Measurements from ENCODE around the gene ARHGAP33.
A peak's percentile ranks its signal among the peaks of the same experiment; 100 is the strongest.

Gene ARHGAP33

GRCh38 chr19:35753634-35754369, 21.6 kb upstream of the ARHGAP33 start:
- Mint-ChIP-seq H3K36me3 (ENCODE audit: insufficient read depth) (peaks cover 11% of the 10 kb centered on the region), H3K27ac (ENCODE audit: low read depth) (no peak overlapping the region), H3K4me1 (peaks cover 18% of the 10 kb centered on the region), H3K4me3 (no peak overlapping the region), H3K9me3 (no peaks in the 10 kb centered on the region), H3K27me3 (no peaks in the 10 kb centered on the region)
- ATAC-seq (replicated peaks; ENCODE audit: extremely low read depth, poor library complexity, severe bottlenecking) (no peak), DNase-seq (ENCODE audit: low spot score in 2 of 2) (no peak)

- no peak for ATAC-seq (replicated peaks; ENCODE audit: extremely low read depth, poor library complexity, severe bottlenecking)
- DNase-seq (ENCODE audit: low spot score in 2 of 2): no peak
Observed at GRCh38 chr19:35754370-35755130, 20.8 kb upstream of the ARHGAP33 start.

GRCh38 chr19:35755131-35755549, 20.2 kb upstream of the ARHGAP33 start:
- no peak for ATAC-seq (replicated peaks; ENCODE audit: extremely low read depth, poor library complexity, severe bottlenecking)
- Mint-ChIP-seq H3K4me1 (peaks cover 14% of the 10 kb centered on the region), H3K27me3 (no peaks in the 10 kb centered on the region), H3K36me3 (ENCODE audit: insufficient read depth) (peaks cover 11% of the 10 kb centered on the region), H3K4me3 (peak overlapping the region; percentile 24), H3K9me3 (no peaks in the 10 kb centered on the region), H3K27ac (ENCODE audit: low read depth) (peak overlapping the region; percentile 4)
- no peak for DNase-seq (ENCODE audit: low spot score in 2 of 2)

More at GRCh38 chr19:35754370-35755130, 20.8 kb upstream of the ARHGAP33 start:
- Mint-ChIP-seq H3K27ac (ENCODE audit: low read depth) (peak overlapping the region; percentile 4), H3K36me3 (ENCODE audit: insufficient read depth) (peaks cover 11% of the 10 kb centered on the region), H3K9me3 (no peaks in the 10 kb centered on the region), H3K4me1 (peaks cover 17% of the 10 kb centered on the region), H3K4me3 (peak overlapping the region; percentile 24), H3K27me3 (no peaks in the 10 kb centered on the region)

- no peak overlapping the region for H3K4me3 Mint-ChIP-seq
- peaks cover 11% of the 10 kb centered on the region for H3K36me3 Mint-ChIP-seq (ENCODE audit: insufficient read depth)
- peak overlapping the region; percentile 4 for H3K27ac Mint-ChIP-seq (ENCODE audit: low read depth)
- no peak for DNase-seq (ENCODE audit: low spot score in 2 of 2)
- no peaks in the 10 kb centered on the region for H3K9me3 Mint-ChIP-seq
- no peak for ATAC-seq (replicated peaks; ENCODE audit: extremely low read depth, poor library complexity, severe bottlenecking)
- peaks cover 14% of the 10 kb centered on the region for H3K4me1 Mint-ChIP-seq
- no peaks in the 10 kb centered on the region for H3K27me3 Mint-ChIP-seq
Observed at GRCh38 chr19:35755550-35756376, 19.6 kb upstream of the ARHGAP33 start.

- Mint-ChIP-seq H3K4me3 (peak within 1 kb of the TSS; percentile 93), H3K27me3 (no peaks in the 10 kb centered on the region), H3K9me3 (no peaks in the 10 kb centered on the region), H3K36me3 (ENCODE audit: insufficient read depth) (peaks cover 11% of the 10 kb centered on the region), H3K4me1 (peaks cover 14% of the 10 kb centered on the region), H3K27ac (ENCODE audit: low read depth) (peak within 1 kb of the TSS; percentile 94)
- ATAC-seq (replicated peaks; ENCODE audit: extremely low read depth, poor library complexity, severe bottlenecking): no peak
- no peak for DNase-seq (ENCODE audit: low spot score in 2 of 2)
Observed at GRCh38 chr19:35756377-35757230, 18.8 kb upstream of the ARHGAP33 start, which contains the start of gene HSPB6. Gene HSPB6, minus strand, starts transcription at chr19:35757029. Its CDS starts 21 bp downstream, at chr19:35757008.

GRCh38 chr19:35757231-35757748, 18.1 kb upstream of the ARHGAP33 start:
- Mint-ChIP-seq H3K4me3 (peak overlapping the region; percentile 93), H3K4me1 (peaks cover 14% of the 10 kb centered on the region), H3K27ac (ENCODE audit: low read depth) (peak overlapping the region; percentile 94), H3K9me3 (no peaks in the 10 kb centered on the region), H3K27me3 (no peaks in the 10 kb centered on the region), H3K36me3 (ENCODE audit: insufficient read depth) (peaks cover 13% of the 10 kb centered on the region)
- ATAC-seq (replicated peaks; ENCODE audit: extremely low read depth, poor library complexity, severe bottlenecking) (no peak), DNase-seq (ENCODE audit: low spot score in 2 of 2) (no peak)

- Mint-ChIP-seq H3K27ac (ENCODE audit: low read depth) (peak within 1 kb of the TSS; percentile 94), H3K36me3 (ENCODE audit: insufficient read depth) (peaks cover 13% of the 10 kb centered on the region), H3K4me1 (peaks cover 14% of the 10 kb centered on the region), H3K4me3 (peak within 1 kb of the TSS; percentile 93), H3K27me3 (no peaks in the 10 kb centered on the region), H3K9me3 (no peaks in the 10 kb centered on the region)
- DNase-seq (ENCODE audit: low spot score in 2 of 2): peak; percentile 96 to 99
- ATAC-seq (replicated peaks; ENCODE audit: extremely low read depth, poor library complexity, severe bottlenecking): peak; percentile 99
Observed at GRCh38 chr19:35757749-35758608, 17.4 kb upstream of the ARHGAP33 start, which contains the start of gene PROSER3. Gene PROSER3, plus strand, starts transcription at chr19:35758176. Its CDS starts 40 bp downstream, at chr19:35758216.

- no peak overlapping the region for H3K27ac Mint-ChIP-seq (ENCODE audit: low read depth)
- no peak for DNase-seq (ENCODE audit: low spot score in 2 of 2)
- peak overlapping the region; percentile 93 for H3K4me3 Mint-ChIP-seq
- H3K4me1 Mint-ChIP-seq: peaks cover 14% of the 10 kb centered on the region
- H3K27me3 Mint-ChIP-seq: no peaks in the 10 kb centered on the region
- no peak for ATAC-seq (replicated peaks; ENCODE audit: extremely low read depth, poor library complexity, severe bottlenecking)
- H3K9me3 Mint-ChIP-seq: no peaks in the 10 kb centered on the region
- peaks cover 19% of the 10 kb centered on the region for H3K36me3 Mint-ChIP-seq (ENCODE audit: insufficient read depth)
Observed at GRCh38 chr19:35759697-35760096, 15.7 kb upstream of the ARHGAP33 start.

GRCh38 chr19:35760711-35761349, 14.5 kb upstream of the ARHGAP33 start:
- ATAC-seq (replicated peaks; ENCODE audit: extremely low read depth, poor library complexity, severe bottlenecking) (no peak), DNase-seq (ENCODE audit: low spot score in 2 of 2) (no peak)
- Mint-ChIP-seq H3K9me3 (no peaks in the 10 kb centered on the region), H3K4me1 (peaks cover 14% of the 10 kb centered on the region), H3K36me3 (ENCODE audit: insufficient read depth) (peaks cover 21% of the 10 kb centered on the region), H3K27ac (ENCODE audit: low read depth) (no peak overlapping the region), H3K27me3 (no peaks in the 10 kb centered on the region), H3K4me3 (no peak overlapping the region)

GRCh38 chr19:35764432-35765315, 10.7 kb upstream of the ARHGAP33 start:
- ATAC-seq (replicated peaks; ENCODE audit: extremely low read depth, poor library complexity, severe bottlenecking) (no peak), DNase-seq (ENCODE audit: low spot score in 2 of 2) (no peak)
- H3K9me3 Mint-ChIP-seq: no peaks in the 10 kb centered on the region
- no peak overlapping the region for H3K4me3 Mint-ChIP-seq
- no peak overlapping the region for H3K27ac Mint-ChIP-seq (ENCODE audit: low read depth)
- peaks cover 1% of the 10 kb centered on the region for H3K4me1 Mint-ChIP-seq
- H3K27me3 Mint-ChIP-seq: no peaks in the 10 kb centered on the region
- H3K36me3 Mint-ChIP-seq (ENCODE audit: insufficient read depth): peaks cover 19% of the 10 kb centered on the region

All from central memory CD8-positive, alpha-beta T cell (primary cell).